K562 (cell line): ENCODE results near the gene CAPN5.

Experiments
- MAZ ChIP-seq, 2 experiments: fragments of 450-650 bp in 1 of 2; sonication (generic) in 1 of 2; formaldehyde crosslinking; IDR thresholded peaks in 1 of 2; conservative IDR thresholded peaks in 1 of 2; 2 replicates each; pipeline versions ENCODE4 v1.4.0 to v1.5.0; 2020; ENCODE audit warnings: mild to moderate bottlenecking in 1 of 2, missing genetic modification reagents in 1 of 2
- NFIC ChIP-seq: fragments of 450-650 bp; IDR thresholded peaks from 2 replicates; pipeline ENCODE4 v1.6.1; 2017; ENCODE audit warnings: mild to moderate bottlenecking, inconsistent platforms
- TF ChIP-seq, protein P1 (sequence below), 3 experiments: IDR thresholded peaks in 2 of 3; conservative IDR thresholded peaks in 1 of 3; 2 replicates each; pipeline ENCODE4 v1.5.1; 2011 to 2012; ENCODE audit warnings: low read length in 3 of 3, mild to moderate bottlenecking in 3 of 3, control low read depth in 2 of 3, improper control_type of control experiment in 1 of 3, inconsistent platforms in 1 of 3, low read depth in 1 of 3, mixed read lengths in 1 of 3, moderate library complexity in 1 of 3; ENCODE audit not compliant: insufficient read depth in 2 of 3

DNA sequence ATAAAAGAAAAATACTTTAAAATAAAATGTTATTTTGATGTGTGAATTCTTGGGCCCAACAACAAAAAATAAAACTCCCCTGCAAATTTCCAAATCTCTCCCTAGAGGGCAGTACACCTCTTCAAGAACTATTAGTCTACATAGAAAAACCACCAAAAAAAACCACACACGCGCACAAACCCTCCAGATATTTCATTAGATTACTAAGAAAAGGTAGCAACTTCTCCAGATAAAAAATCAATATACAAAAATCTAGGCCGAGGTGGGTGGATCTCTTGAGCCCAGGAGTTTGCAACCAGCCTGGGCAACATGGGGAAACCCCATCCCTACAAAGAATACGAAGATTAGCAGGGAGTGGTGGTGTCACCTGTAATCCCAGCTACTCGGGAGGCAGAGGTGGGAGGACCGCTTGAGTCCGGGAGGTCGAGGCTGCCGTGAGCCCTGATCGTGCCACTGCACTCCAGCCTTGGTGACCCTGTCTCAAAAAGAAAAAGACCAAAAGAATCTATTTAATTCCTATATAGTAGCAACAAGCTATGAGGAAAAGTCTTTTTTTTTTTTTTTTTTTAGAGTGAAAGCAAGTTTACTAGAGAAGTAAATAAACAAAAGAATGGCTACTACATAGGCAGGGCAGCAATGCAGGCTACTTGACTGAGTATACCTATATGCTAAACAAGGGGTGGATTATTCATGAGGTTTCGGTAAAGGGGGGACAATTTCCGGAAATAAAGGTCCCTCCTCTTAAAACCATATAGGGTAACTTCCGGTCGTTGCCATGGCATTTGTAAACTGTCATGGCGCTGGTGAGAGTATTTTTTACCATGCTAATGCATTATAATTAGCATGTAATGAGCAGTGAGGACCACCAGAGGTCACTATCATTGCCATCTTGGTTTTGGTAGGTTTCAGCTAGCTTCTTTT is 19.5 kb upstream of the CAPN5 start:
- TF ChIP-seq, protein P1, sequence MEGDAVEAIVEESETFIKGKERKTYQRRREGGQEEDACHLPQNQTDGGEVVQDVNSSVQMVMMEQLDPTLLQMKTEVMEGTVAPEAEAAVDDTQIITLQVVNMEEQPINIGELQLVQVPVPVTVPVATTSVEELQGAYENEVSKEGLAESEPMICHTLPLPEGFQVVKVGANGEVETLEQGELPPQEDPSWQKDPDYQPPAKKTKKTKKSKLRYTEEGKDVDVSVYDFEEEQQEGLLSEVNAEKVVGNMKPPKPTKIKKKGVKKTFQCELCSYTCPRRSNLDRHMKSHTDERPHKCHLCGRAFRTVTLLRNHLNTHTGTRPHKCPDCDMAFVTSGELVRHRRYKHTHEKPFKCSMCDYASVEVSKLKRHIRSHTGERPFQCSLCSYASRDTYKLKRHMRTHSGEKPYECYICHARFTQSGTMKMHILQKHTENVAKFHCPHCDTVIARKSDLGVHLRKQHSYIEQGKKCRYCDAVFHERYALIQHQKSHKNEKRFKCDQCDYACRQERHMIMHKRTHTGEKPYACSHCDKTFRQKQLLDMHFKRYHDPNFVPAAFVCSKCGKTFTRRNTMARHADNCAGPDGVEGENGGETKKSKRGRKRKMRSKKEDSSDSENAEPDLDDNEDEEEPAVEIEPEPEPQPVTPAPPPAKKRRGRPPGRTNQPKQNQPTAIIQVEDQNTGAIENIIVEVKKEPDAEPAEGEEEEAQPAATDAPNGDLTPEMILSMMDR (IDR thresholded peaks at IDR 0.05 in 2 of 3, conservative IDR thresholded peaks at IDR 0.05 in 1 of 3; ENCODE audit: insufficient read depth in 2 of 3, low read depth in 1 of 3, low read length in 3 of 3) = peak; percentile 65 to 90 (median 69)
- TF ChIP-seq MAZ (CRISPR knock-in tag; conservative IDR thresholded peaks at IDR 0.05 in 1 of 2, IDR thresholded peaks at IDR 0.05 in 1 of 2) = 0 out of 4 replicates have a peak, but pooled peaks of 1 of the 2 experiments have one; percentile 12
- TF ChIP-seq NFIC = no peak
